H1 (cell line): Measurements from ENCODE around the gene FKBP8. TPM values are rescaled to one million over a fixed set of nuclear protein-coding genes. Genes with fewer than 3 reads are reported as not detected.
A peak's percentile ranks its signal among the peaks of the same experiment; 100 is the strongest.

Experiments
- CTCF ChIA-PET: fragments of 300-600 bp; sonication (Branson Sonifier 250); formaldehyde crosslinking; loops from one replicate; lab custom pipeline; 2021; ENCODE audit not compliant: partially characterized antibody; lab: Charles Lee
- POLR2A ChIA-PET: fragments of 300-600 bp; sonication (Branson Sonifier 250); formaldehyde crosslinking; loops from one replicate; lab custom pipeline; 2021; ENCODE audit warnings: inconsistent platforms; ENCODE audit not compliant: partially characterized antibody; lab: Charles Lee
- DNase-seq, 2 experiments: peaks; one replicate each; pipeline versions ENCODE4 v3.0.0 to v3.0.0-alpha.2; 2010 to 2022; ENCODE audit warnings: low spot score in 2 of 2, low read depth in 1 of 2, mixed read lengths in 1 of 2
- FAIRE-seq: peaks from 2 replicates; lab custom pipeline; 2011; peaks lifted over from hg19 to GRCh38; lab: Jason Lieb, UNC
- H2AFZ ChIP-seq: 2 replicates; pipeline ENCODE4 v1.8.1; 2012; ENCODE audit warnings: low read length, inconsistent platforms
- H2AK5ac ChIP-seq: 2 replicates; pipeline ENCODE4 v1.6.1; 2013; ENCODE audit warnings: low read depth, low read length
- H2BK120ac ChIP-seq: replicated peaks from 2 replicates; pipeline ENCODE3; 2013; ENCODE audit warnings: low read depth, low read length, inconsistent platforms
- H2BK12ac ChIP-seq: 2 replicates; pipeline ENCODE4 v1.6.1; 2013; ENCODE audit warnings: low read depth, low read length
- H2BK15ac ChIP-seq: 2 replicates; pipeline ENCODE4 v1.6.1; 2013; ENCODE audit warnings: low read length
- H2BK20ac ChIP-seq: 2 replicates; pipeline ENCODE4 v1.6.1; 2013; ENCODE audit warnings: low read length
- H2BK5ac ChIP-seq: 2 replicates; pipeline ENCODE4 v1.6.1; 2013; ENCODE audit warnings: low read depth, low read length
- H3K14ac ChIP-seq: 2 replicates; pipeline ENCODE4 v1.6.1; 2013; ENCODE audit warnings: inconsistent platforms; ENCODE audit not compliant: insufficient read length
- H3K18ac ChIP-seq: 2 replicates; pipeline ENCODE4 v1.6.1; 2013; ENCODE audit warnings: low read length; ENCODE audit errors: extremely low read depth
- H3K23ac ChIP-seq: 2 replicates; pipeline ENCODE4 v1.6.1; 2013; ENCODE audit warnings: inconsistent platforms; ENCODE audit not compliant: insufficient read length
- H3K23me2 ChIP-seq: 2 replicates; pipeline ENCODE4 v1.6.1; 2013; ENCODE audit warnings: low read depth, low read length
- H3K27ac ChIP-seq: 2 replicates; pipeline ENCODE4 v1.6.1; 2011; ENCODE audit warnings: low read depth, low read length, inconsistent platforms
- H3K27me3 ChIP-seq, 4 experiments: replicated peaks in 1 of 4; 1 replicate in 1 of 4; 2 replicates in 3 of 4; pipeline versions ENCODE4 v1.6.1 to v1.8.1; 2011 to 2013; ENCODE audit warnings: low read length in 3 of 4, mild to moderate bottlenecking in 3 of 4, inconsistent platforms in 2 of 4, mixed read lengths in 2 of 4, moderate library complexity in 1 of 4; ENCODE audit not compliant: control insufficient read depth in 3 of 4, insufficient read depth in 3 of 4; ENCODE audit errors: extremely low read depth in 1 of 4
- H3K36me3 ChIP-seq, 4 experiments: 2 replicates each; pipeline versions ENCODE4 v1.6.1 to v1.8.1; 2011 to 2013; ENCODE audit warnings: mild to moderate bottlenecking in 4 of 4, low read length in 3 of 4, moderate library complexity in 2 of 4, control low read depth in 1 of 4, inconsistent platforms in 1 of 4; ENCODE audit not compliant: insufficient read depth in 4 of 4, control insufficient read depth in 2 of 4
- H3K4ac ChIP-seq: replicated peaks from 2 replicates; pipeline ENCODE3; 2013; ENCODE audit warnings: low read length, low read depth, mixed read lengths, inconsistent platforms; ENCODE audit not compliant: insufficient read length
- H3K4me1 ChIP-seq, 4 experiments: replicated peaks in 1 of 4; 1 replicate in 1 of 4; 2 replicates in 3 of 4; pipeline versions ENCODE4 v1.6.1 to v1.8.1; 2011 to 2013; ENCODE audit warnings: low read length in 3 of 4, inconsistent platforms in 2 of 4, mixed read lengths in 1 of 4; ENCODE audit not compliant: insufficient read depth in 4 of 4, control insufficient read depth in 3 of 4
- H3K4me2 ChIP-seq, 2 experiments: 2 replicates each; pipeline versions ENCODE4 v1.6.1 to v1.8.1; 2011 to 2013; ENCODE audit warnings: low read depth in 2 of 2, low read length in 2 of 2, control low read depth in 1 of 2, inconsistent platforms in 1 of 2, mild to moderate bottlenecking in 1 of 2; ENCODE audit not compliant: insufficient read depth in 1 of 2
- H3K4me3 ChIP-seq, 4 experiments: fragments of 200-600, 300-600 bp in 1 of 4; sonication (generic), shearing (Covaris generic), sonication (Bioruptor Twin) in 1 of 4; 2 replicates each; pipeline versions ENCODE4 v1.5.1 to v1.8.1; 2011 to 2016; ENCODE audit warnings: low read length in 4 of 4, low read depth in 3 of 4, control low read depth in 2 of 4, inconsistent platforms in 2 of 4, mild to moderate bottlenecking in 2 of 4, mixed read lengths in 1 of 4, moderate library complexity in 1 of 4; ENCODE audit not compliant: insufficient read depth in 2 of 4; ENCODE audit errors: extremely low read depth in 1 of 4
- H3K56ac ChIP-seq: replicated peaks from 2 replicates; pipeline ENCODE3; 2013; ENCODE audit warnings: low read depth, mild to moderate bottlenecking, mixed read lengths, low read length, inconsistent platforms; ENCODE audit not compliant: insufficient read length
- H3K79me1 ChIP-seq: 2 replicates; pipeline ENCODE4 v1.6.1; 2013; ENCODE audit warnings: low read depth, low read length, control low read depth
- H3K79me2 ChIP-seq, 2 experiments: 2 replicates each; pipeline versions ENCODE4 v1.6.1 to v1.8.1; 2012 to 2013; ENCODE audit warnings: low read length in 2 of 2, mild to moderate bottlenecking in 2 of 2, inconsistent platforms in 1 of 2; ENCODE audit not compliant: insufficient read depth in 2 of 2, control insufficient read depth in 1 of 2
- H3K9ac ChIP-seq, 4 experiments: replicated peaks in 1 of 4; 1 replicate in 1 of 4; 2 replicates in 3 of 4; pipeline versions ENCODE4 v1.6.1 to v1.8.1; 2011 to 2013; ENCODE audit warnings: low read depth in 3 of 4, low read length in 3 of 4, control low read depth in 2 of 4, mild to moderate bottlenecking in 2 of 4, moderate library complexity in 2 of 4, inconsistent platforms in 1 of 4; ENCODE audit errors: extremely low read depth in 1 of 4
- H3K9me3 ChIP-seq, 2 experiments: 2 replicates each; pipeline versions ENCODE4 v1.6.1 to v1.8.1; 2012 to 2013; ENCODE audit warnings: mild to moderate bottlenecking in 2 of 2, moderate library complexity in 2 of 2, control low read depth in 1 of 2, inconsistent platforms in 1 of 2, low read depth in 1 of 2, low read length in 1 of 2, mixed read lengths in 1 of 2; ENCODE audit not compliant: insufficient read depth in 2 of 2
- H4K20me1 ChIP-seq, 2 experiments: replicated peaks in 1 of 2; 2 replicates each; pipeline versions ENCODE3 to v1.8.1; 2011 to 2013; ENCODE audit warnings: inconsistent platforms in 2 of 2, low read length in 2 of 2, mild to moderate bottlenecking in 1 of 2; ENCODE audit not compliant: insufficient read depth in 2 of 2, control insufficient read depth in 1 of 2
- H4K5ac ChIP-seq: 2 replicates; pipeline ENCODE4 v1.6.1; 2013; ENCODE audit warnings: low read length, low read depth, mixed read lengths, inconsistent platforms; ENCODE audit not compliant: insufficient read length
- H4K8ac ChIP-seq: 2 replicates; pipeline ENCODE4 v1.8.0; 2013; ENCODE audit warnings: mild to moderate bottlenecking, moderate library complexity, low read length, inconsistent platforms; ENCODE audit not compliant: insufficient read depth; ENCODE audit errors: extremely low read depth
- H4K91ac ChIP-seq: replicated peaks from 2 replicates; pipeline ENCODE3; 2013; ENCODE audit warnings: low read length, mixed read lengths, inconsistent platforms; ENCODE audit not compliant: insufficient read length
- CBX5 ChIP-seq: fragments of 300-800, 300-1000 bp; sonication (generic); IDR thresholded peaks from 2 replicates; pipeline ENCODE4 v1.7.1; 2016; ENCODE audit warnings: antibody characterized with exemption, low read length, low read depth
- CBX8 ChIP-seq: fragments of 300-800, 300-1000 bp; sonication (generic); IDR thresholded peaks from 2 replicates; pipeline ENCODE4 v1.7.1; 2016; ENCODE audit warnings: low read depth, low read length, borderline replicate concordance
- CHD1 ChIP-seq: IDR thresholded peaks from 2 replicates; pipeline ENCODE4 v1.6.1; 2012; ENCODE audit warnings: low read depth, low read length, improper control_type of control experiment
- CHD2 ChIP-seq: IDR thresholded peaks from 2 replicates; pipeline ENCODE4 v1.6.1; 2012; ENCODE audit warnings: low read length, improper control_type of control experiment
- CTBP2 ChIP-seq: IDR thresholded peaks from 2 replicates; pipeline ENCODE4 v1.7.0; 2011; ENCODE audit warnings: borderline replicate concordance, mild to moderate bottlenecking, moderate library complexity, mixed read lengths, low read length; ENCODE audit not compliant: insufficient read depth, insufficient read length
- EZH2 ChIP-seq: fragments of 200-600 bp; sonication (generic); IDR thresholded peaks from 2 replicates; pipeline ENCODE4 v1.7.1; 2012; ENCODE audit warnings: low read depth, mild to moderate bottlenecking, moderate library complexity, low read length, inconsistent platforms; ENCODE audit not compliant: severe bottlenecking
- JUND ChIP-seq: IDR thresholded peaks from 2 replicates; pipeline ENCODE4 v1.6.1; 2011; ENCODE audit warnings: mild to moderate bottlenecking, improper control_type of control experiment, low read length
- KDM5A ChIP-seq: fragments of 200-600 bp; IDR thresholded peaks from 2 replicates; pipeline ENCODE4 v1.7.1; 2012; ENCODE audit warnings: mild to moderate bottlenecking, low read length, inconsistent platforms, mixed read lengths
- POLR2AphosphoS5 ChIP-seq: IDR thresholded peaks from 2 replicates; pipeline ENCODE4 v1.6.1; 2011; ENCODE audit warnings: low read depth, low read length
- POU5F1 ChIP-seq: IDR thresholded peaks from 2 replicates; pipeline ENCODE4 v1.6.1; 2011; ENCODE audit warnings: low read depth, mild to moderate bottlenecking, low read length, moderate library complexity
- RXRA ChIP-seq: IDR thresholded peaks from 2 replicates; pipeline ENCODE4 v1.6.1; 2011; ENCODE audit warnings: low read depth, mild to moderate bottlenecking, low read length, moderate library complexity; ENCODE audit not compliant: insufficient read depth
- SP4 ChIP-seq: IDR thresholded peaks from 2 replicates; pipeline ENCODE4 v1.6.1; 2012; ENCODE audit warnings: low read length, inconsistent platforms
- TCF12 ChIP-seq: IDR thresholded peaks from 2 replicates; pipeline ENCODE4 v1.6.1; 2011; ENCODE audit warnings: low read depth, mild to moderate bottlenecking, low read length
- TEAD4 ChIP-seq: IDR thresholded peaks from 2 replicates; pipeline ENCODE4 v1.6.1; 2012; ENCODE audit warnings: low read depth, low read length, inconsistent platforms, mixed read lengths
- WGBS, 2 experiments: shearing (Covaris generic) in 1 of 2; methylation state at CpG; one replicate each; pipeline versions ENCODE4 v1.1.6 to v1.1.7; 2013 to 2015; ENCODE audit warnings: low lambda C conversion rate in 2 of 2, mixed read lengths in 2 of 2, inconsistent platforms in 1 of 2, low coverage in 1 of 2, missing lambda C conversion rate in 1 of 2; ENCODE audit not compliant: insufficient replicate concordance in 2 of 2, insufficient coverage in 1 of 2, insufficient read length in 1 of 2; ENCODE audit errors: extremely low coverage in 1 of 2, missing lambda C conversion rate in 1 of 2; 5-methylcytosine and 5-hydroxymethylcytosine counted together
- polyA plus RNA-seq, 7 experiments: library from polyadenylated mRNA; depleted of rRNA in 3 of 7; stranded (reverse) in 5 of 7; unstranded in 2 of 7; fragments of >200 nt in 5 of 7; fragments of 200-250 nt in 2 of 7; gene quantifications; 1 replicate in 5 of 7; 2 replicates in 1 of 7; 4 replicates in 1 of 7; pipeline versions ENCODE4 v1.2.1 to v1.2.3, GENCODE V29; 2011 to 2013; ENCODE audit warnings: missing spikeins in 2 of 7, mixed read lengths in 2 of 7
- total RNA-seq: library from RNA; stranded (reverse); fragmentation: NEBNext Ultra II Directional; extraction: Animal tissue kit (Norgen Biotek cat#: 25700); gene quantifications from 2 replicates; pipeline ENCODE4 v1.2.1, GENCODE V29; 2021

The FKBP8 gene
- total and polyA plus RNA-seq, 2 of the 8 experiments (the other 6 are each of a cell fraction or from before 2014, with no cell fraction given): 264 to 309 TPM

DNA sequence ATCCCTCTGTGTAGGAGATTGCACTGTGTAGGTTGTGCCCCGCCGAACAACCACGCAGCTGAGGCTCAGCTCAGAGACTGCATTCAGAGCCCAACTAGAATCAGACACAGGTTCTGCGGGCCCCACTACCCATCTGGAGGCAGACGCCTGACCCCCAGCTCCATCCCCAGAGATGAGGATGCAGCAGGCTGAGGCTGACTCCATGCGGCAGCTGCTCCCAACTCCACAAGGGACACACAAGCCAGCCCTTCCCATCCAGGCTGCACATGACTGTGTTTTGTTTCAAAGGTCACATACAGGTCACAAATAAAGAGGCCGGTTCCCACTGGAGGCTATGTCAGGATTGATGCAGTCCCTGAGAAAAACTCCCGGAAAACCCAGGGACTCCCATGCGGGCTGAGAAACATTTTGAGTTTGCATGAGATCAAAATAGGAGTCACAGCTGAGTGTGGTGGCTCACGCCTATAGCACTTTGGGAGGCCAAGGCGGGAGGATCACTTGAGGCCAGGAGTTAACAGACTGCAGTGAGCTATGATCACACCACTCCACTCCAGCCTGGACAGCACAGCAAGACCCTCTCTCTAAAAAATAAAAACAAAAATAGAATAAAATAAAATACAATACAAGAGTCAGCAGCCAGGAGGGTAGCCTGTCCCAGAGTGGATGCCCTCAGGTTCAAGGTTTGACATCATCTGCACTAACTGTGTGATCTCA is 35.5 kb downstream of the FKBP8 start:
- Histone ChIP-seq H3K18ac (no peak overlapping the region), H3K4me3 (no peak overlapping the region), H4K8ac (peak overlapping the region; percentile 5; the same call in 1 of the 2 replicates), H3K79me2 (peaks cover 0 to 55% of the 10 kb centered on the region in 2 experiments; a peak in 2 of 4 replicates), H3K36me3 (no peaks in the 10 kb centered on the region), H3K23me2 (no peaks in the 10 kb centered on the region), H4K20me1 (peaks cover 9 to 41% of the 10 kb centered on the region in 2 experiments), H3K27ac (no peak overlapping the region), H3K79me1 (peaks cover 27% of the 10 kb centered on the region), H4K5ac (no peak overlapping the region), H3K56ac (no peak overlapping the region), H2BK5ac (no peak overlapping the region), H2AFZ (no peak overlapping the region), H3K9me3 (no peaks in the 10 kb centered on the region), H3K4ac (no peak overlapping the region), H3K27me3 (no peaks in the 10 kb centered on the region), H3K4me2 (no peak overlapping the region), H2AK5ac (no peak overlapping the region), H2BK15ac (0 out of 2 replicates have a peak overlapping the region, but pooled peaks have one; percentile 88), H3K23ac (no peak overlapping the region), H3K4me1 (no peaks in the 10 kb centered on the region; a peak in 1 of 7 replicates), H2BK12ac (no peak overlapping the region), H2BK120ac (no peak overlapping the region), H3K14ac (no peak overlapping the region), H2BK20ac (no peak overlapping the region), H3K9ac (no peak overlapping the region), H4K91ac (no peak overlapping the region)
- DNase-seq: no peak
- FAIRE-seq: no peak
- 85% methylated on average over 11 of the region's 11 CpGs; no CpG with 5 or more reads in 1 of the 2 experiments for WGBS, 2 experiments
- ChIA-PET POLR2A (interaction anchor here (1.0 to 2.8 kb wide), 2 partner anchors 12 to 64 kb away, joined by 3 to 8 read pairs; partner anchors contain the start of gene UBA52), CTCF (interaction anchor here (0.6 to 32.9 kb wide), 11 partner anchors 7 to 1022 kb away, joined by 3 to 458 read pairs (median 6); partner anchors contain the start of gene REX1BD)
- TF ChIP-seq POLR2AphosphoS5: no peak
- TF ChIP-seq CBX5: no peak
- no peak for TF ChIP-seq TEAD4
- no peak for TF ChIP-seq CHD1
- no peak for TF ChIP-seq RXRA
- no peak for TF ChIP-seq CHD2
- no peak for TF ChIP-seq KDM5A
- no peak for TF ChIP-seq EZH2
- no peak for TF ChIP-seq SP4
- TF ChIP-seq CBX8: no peak
- no peak for TF ChIP-seq JUND
- TF ChIP-seq POU5F1: no peak
- TF ChIP-seq CTBP2: no peak
- TF ChIP-seq TCF12: no peak
